GM12872 (cell line): ENCODE data around the gene METTL8.

Experiments
- TF ChIP-seq, protein P1 (sequence below): IDR thresholded peaks from 3 replicates; pipeline ENCODE4 v1.5.1; 2011; ENCODE audit warnings: low read depth, mild to moderate bottlenecking, low read length, moderate library complexity; ENCODE audit not compliant: insufficient read depth

The METTL8 gene, protein sequence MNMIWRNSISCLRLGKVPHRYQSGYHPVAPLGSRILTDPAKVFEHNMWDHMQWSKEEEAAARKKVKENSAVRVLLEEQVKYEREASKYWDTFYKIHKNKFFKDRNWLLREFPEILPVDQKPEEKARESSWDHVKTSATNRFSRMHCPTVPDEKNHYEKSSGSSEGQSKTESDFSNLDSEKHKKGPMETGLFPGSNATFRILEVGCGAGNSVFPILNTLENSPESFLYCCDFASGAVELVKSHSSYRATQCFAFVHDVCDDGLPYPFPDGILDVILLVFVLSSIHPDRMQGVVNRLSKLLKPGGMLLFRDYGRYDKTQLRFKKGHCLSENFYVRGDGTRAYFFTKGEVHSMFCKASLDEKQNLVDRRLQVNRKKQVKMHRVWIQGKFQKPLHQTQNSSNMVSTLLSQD

DNA sequence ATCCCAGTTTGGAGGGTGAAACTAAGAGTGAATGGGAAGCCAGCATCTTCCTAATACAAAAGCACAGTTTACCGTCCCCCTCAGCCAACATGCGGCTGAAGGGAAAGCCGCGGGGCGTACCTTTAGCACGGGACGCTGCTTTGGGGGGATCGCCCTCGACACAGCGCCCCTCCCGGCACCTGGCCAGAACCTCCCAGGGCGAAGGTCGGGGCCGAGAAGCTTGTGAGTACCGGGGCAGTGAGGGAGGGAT lies at the start of gene METTL8:
METTL8 (minus strand) TSS at position 228 of the 250 bp plus-strand sequence. CDS start 41,805 bp downstream, outside the sequence.
- TF ChIP-seq, protein P1, sequence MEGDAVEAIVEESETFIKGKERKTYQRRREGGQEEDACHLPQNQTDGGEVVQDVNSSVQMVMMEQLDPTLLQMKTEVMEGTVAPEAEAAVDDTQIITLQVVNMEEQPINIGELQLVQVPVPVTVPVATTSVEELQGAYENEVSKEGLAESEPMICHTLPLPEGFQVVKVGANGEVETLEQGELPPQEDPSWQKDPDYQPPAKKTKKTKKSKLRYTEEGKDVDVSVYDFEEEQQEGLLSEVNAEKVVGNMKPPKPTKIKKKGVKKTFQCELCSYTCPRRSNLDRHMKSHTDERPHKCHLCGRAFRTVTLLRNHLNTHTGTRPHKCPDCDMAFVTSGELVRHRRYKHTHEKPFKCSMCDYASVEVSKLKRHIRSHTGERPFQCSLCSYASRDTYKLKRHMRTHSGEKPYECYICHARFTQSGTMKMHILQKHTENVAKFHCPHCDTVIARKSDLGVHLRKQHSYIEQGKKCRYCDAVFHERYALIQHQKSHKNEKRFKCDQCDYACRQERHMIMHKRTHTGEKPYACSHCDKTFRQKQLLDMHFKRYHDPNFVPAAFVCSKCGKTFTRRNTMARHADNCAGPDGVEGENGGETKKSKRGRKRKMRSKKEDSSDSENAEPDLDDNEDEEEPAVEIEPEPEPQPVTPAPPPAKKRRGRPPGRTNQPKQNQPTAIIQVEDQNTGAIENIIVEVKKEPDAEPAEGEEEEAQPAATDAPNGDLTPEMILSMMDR, result peak; percentile 71

DNA sequence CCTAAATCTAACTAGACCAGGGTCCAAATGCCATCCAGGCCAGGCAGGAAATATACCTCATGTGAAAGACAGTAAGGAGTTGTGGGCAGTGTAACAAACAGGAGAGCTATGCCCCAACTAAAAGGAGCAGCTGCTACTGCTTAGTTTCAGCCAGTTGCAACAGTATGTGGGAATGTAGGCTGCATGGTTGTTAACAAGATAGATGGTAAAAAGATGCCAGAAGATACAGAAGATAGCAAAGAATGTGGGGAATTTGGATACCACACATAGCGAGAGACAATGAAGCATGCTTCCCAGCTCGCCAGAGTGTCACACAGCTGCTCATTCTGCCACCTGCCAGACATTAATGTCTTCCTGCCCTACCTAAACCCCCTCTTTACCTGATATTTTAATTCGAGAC lies 49.1 kb upstream of the METTL8 start:
- TF ChIP-seq, protein P1, result no peak

DNA sequence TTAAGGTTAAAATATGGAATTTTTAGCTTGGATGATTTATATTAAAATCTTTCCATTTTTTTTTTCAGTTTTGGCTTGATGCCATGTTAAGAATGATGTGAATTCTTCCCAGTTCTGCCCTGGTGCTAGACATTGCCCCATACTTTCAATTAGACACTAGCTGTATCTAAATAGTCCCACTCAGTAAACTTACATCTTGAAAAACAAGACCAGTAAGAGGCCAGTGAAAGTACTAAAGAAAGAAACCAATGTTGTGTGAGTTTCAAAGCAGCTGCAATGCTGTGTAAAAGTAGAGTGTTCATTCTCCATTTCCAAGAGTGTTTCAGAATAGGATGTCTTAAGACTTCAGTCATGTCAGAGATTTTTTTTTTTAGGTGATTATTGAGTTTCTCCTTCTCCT lies 48.5 kb upstream of the METTL8 start:
- TF ChIP-seq, protein P1, result no peak

DNA sequence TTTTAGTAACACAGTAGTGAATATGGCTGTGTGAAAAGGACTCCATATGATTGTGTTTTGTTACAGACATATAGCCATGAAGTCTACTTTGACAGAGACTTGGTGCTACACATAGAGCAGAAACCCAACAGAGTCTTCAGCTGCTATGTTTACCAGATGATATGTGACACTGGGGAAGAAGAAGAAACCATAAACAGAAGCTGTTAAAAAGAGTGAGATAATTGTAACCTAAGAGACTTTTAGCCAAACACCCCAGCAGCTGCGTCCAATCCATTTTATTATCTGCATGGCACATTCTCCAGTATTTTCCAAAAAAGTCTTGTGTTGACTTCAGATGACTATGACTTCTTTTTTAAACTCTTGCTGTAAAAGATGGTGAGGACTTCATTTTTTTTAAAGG lies 47.1 kb upstream of the METTL8 start:
- TF ChIP-seq, protein P1, result no peak

DNA sequence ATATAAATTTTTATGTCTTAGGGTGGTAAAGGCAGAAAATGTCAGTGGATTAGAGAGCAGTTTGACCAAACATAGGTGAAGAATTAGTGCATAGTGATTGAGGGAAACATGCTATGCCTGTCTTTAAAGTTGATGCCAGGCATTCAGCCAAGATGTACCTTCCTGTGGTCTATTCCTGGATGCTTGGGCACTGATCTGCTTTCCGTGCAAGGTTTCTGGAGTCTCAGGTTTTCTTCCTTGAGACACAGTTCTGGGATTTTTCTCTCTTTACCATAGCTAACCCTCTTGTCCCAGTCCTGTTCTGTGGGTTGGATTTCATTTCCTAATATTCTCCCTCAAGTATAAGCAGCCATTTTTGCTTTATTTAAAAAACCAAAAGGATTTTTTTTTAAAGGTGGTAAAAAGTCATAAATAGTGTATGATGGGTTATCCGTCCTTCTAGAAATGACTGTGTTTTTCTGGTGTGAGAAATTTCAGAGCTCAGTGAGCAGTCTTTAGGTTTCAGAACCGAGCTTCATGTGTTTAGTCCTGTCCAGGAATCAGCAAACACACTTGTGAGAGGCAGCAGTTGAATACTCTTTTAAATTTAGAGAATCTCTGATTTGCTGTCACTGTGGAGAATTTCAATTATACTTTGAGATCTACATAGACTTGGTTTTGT lies 45.5 kb upstream of the METTL8 start:
- TF ChIP-seq, protein P1, result no peak

DNA sequence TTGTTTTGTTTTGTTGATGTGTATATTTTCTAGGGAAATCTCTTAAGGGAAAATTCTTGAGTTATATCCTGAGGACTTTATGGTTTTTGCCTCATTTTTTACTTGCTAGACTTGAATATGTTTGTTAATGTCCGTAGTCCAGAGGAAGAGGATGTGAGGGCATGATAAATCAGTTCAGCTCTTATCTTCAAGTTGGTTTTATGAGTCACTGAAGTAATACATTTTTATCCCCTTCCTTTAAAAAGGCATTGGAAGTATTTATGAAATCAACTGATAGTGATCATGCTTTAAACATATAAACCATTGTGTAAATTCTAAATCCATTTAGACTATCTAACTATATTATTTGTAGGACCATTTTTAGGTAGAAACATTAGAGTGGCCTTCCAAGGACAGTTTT lies 44.6 kb upstream of the METTL8 start:
- TF ChIP-seq, protein P1, result no peak

DNA sequence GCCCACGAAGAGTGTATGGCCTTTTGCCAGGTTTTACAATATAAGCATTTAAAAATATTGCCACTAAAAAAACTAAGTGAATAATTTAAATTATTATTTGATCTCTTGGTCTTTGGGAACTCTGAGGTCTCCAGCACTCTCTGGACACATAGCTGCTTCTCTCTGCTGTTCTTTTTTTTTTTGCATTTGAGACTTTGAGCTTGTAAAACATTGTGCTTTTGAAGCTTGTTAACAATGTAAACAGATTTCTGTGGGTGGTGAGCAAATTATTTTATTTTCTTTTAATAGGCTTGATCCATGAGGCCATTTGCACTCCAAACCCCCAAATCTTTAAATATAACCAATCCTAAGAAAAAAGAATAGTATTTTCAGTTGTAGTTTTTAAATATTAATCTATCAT lies 42.2 kb upstream of the METTL8 start:
- TF ChIP-seq, protein P1, result no peak
